ENCODE results near the gene NRCAM.

GRCh38 chr7:108222236-108222892 is 233.9 kb downstream of the NRCAM start:
- TF ChIP-seq CREB5 (CRISPR knock-in tag; IDR thresholded peaks at IDR 0.05; ENCODE audit: low read depth) (no peak), TCF4 (CRISPR knock-in tag; IDR thresholded peaks at IDR 0.05; ENCODE audit: borderline replicate concordance) (no peak), ESRRG (CRISPR knock-in tag; IDR thresholded peaks at IDR 0.05) (no peak), ZNF70 (CRISPR knock-in tag; IDR thresholded peaks at IDR 0.05) (no peak), PPARA (CRISPR knock-in tag; IDR thresholded peaks at IDR 0.05; ENCODE audit: borderline replicate concordance) (no peak)
